GM18951 (cell line): ENCODE results near the gene PCBP3.

Source experiments
- POLR2A ChIP-seq: IDR thresholded peaks from 4 replicates; pipeline ENCODE4 v1.6.1; 2011; ENCODE audit warnings: mild to moderate bottlenecking; ENCODE audit not compliant: insufficient read length, insufficient read depth; ENCODE audit errors: extremely low read depth
- in situ Hi-C: fragments of 300-500 bp; cut with MboI; formaldehyde crosslinking; loops from one replicate; pipeline ENCODE4 v1.12.0; 2022; ENCODE audit warnings: low sequenced_read_pairs, mixed read lengths, inconsistent platforms; ENCODE audit not compliant: unreplicated experiment

PCBP3 gene

GRCh38 chr21:45857761-45858160, 214.2 kb downstream of the PCBP3 start:
- TF ChIP-seq POLR2A = no peak
- in situ Hi-C loops = no loop called here

GRCh38 chr21:45858180-45858579, 214.7 kb downstream of the PCBP3 start:
- in situ Hi-C loops = no loop called here
- TF ChIP-seq POLR2A = no peak

GRCh38 chr21:45859041-45859761, 215.7 kb downstream of the PCBP3 start:
- in situ Hi-C loops = no loop called here
- TF ChIP-seq POLR2A = no peak

- no peak for TF ChIP-seq POLR2A
- in situ Hi-C loops = no loop called here
Measured at GRCh38 chr21:45859762-45860357, 216.3 kb downstream of the PCBP3 start.

GRCh38 chr21:45860493-45861155, 217.1 kb downstream of the PCBP3 start:
- in situ Hi-C loops = no loop called here
- no peak for TF ChIP-seq POLR2A

GRCh38 chr21:45861156-45861870, 217.8 kb downstream of the PCBP3 start:
- in situ Hi-C loops = no loop called here
- no peak for TF ChIP-seq POLR2A

DNA sequence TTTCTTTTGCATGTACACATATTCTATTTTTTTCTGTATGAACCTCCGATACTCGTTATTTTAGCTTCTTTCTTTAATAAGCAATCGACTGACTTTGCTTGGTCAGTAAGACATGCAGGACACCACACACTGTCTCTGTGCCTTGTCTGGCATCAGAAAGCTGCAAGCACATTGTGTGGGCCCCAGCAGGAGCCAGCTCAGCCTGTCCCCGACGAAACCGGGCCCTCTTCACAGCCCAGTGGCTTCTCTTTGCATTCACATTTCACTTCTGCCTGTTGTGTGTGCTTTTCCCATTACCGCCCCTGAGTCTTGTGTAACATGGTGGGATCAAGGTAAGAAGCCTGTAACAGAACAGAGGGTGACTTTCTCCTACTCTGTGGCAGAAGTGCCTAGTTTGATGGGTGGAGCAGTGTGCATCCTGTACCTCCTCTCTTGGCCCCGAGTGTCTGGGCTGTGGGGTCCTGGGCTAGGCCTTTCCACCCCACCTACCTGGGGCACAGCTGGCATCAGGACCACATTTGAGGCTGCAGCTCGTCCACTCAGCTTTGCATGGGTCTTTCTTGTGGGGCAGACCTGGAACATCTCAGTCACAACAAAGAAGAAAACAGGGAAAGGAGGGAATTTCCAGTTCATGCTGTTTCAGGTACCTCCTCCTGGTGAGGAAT, 219.2 kb downstream of the PCBP3 start:
- no peak for TF ChIP-seq POLR2A
- in situ Hi-C loops = no loop called here

DNA sequence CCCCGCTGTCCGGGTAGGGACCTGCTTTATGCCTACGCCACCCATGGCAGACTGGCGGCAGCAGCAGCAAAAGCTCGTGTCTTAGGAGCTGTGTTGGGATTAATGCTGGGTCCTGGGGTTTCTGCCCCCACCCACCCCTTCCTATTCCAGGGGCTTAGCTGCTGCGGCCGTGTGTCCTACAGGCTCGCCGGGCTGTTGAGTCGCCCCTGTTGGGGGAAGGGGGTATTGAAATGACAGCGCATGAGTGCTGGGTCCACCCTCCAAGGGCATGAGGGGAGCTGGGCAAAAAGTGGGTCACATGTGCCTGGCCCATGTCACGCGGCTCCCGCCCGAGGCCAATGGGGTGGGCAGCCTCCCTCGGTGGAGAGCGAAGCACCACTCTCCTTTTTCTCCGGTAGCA, 219.7 kb downstream of the PCBP3 start:
- no peak for TF ChIP-seq POLR2A
- in situ Hi-C loops = no loop called here

GRCh38 chr21:45863751-45864150, 220.2 kb downstream of the PCBP3 start:
- in situ Hi-C loops = no loop called here
- TF ChIP-seq POLR2A = no peak

DNA sequence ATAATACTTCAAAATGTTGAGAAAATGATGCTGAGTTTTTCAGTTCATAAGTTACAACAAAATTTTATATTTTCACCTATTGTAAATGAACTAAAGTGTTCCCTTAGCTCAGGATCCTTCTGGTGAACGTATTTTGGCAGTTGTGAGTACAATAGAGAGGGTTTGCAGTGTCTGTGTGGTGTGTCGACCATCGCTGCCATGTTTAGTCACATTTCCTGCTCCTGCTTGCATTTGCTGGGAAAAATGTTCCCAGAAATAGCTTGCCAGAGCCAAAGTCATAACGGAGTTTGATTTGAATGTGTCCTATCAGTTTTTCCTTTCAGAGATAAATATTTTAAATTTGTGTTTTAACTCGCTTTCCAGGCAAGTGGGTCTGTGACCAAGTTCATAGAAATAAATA, 220.9 kb downstream of the PCBP3 start:
- no peak for TF ChIP-seq POLR2A

DNA sequence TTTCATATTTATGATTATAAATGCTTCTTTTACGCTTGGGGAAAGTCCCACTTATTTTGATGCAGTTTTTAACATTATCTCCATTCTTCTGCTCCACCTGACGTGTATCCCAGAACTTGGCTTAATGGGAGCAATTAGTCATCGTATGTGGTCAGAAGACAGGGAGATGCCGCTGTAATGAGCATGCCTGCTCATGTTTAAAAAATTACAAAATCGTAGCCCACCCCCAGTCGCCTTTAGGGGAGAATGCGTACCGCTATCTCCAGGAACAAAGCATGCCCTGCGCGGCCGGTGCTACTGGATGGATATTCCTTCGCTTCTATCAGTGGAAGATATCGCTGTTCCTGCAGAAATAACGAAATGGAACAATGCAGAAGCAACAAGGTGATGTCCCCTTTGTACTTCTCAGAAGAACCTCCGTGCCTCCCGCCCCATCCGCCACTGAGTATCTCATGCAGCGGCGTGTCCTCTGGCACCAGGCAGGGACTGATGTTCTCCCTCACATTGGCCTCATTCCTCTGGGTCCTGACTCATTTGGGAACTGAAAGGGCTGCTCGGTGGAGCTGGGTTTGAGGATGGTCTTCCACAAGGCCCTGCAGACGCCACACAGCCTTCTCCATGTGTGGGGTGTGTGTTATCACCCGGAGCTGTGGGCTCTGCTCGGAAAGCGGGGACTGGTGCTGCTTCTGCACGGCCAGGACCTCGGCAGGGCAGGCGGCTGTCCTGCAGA, 221.7 kb downstream of the PCBP3 start:
- in situ Hi-C loops = no loop called here

More for the DNA sequence above, 220.9 kb downstream of the PCBP3 start:
- in situ Hi-C loops = no loop called here

DNA sequence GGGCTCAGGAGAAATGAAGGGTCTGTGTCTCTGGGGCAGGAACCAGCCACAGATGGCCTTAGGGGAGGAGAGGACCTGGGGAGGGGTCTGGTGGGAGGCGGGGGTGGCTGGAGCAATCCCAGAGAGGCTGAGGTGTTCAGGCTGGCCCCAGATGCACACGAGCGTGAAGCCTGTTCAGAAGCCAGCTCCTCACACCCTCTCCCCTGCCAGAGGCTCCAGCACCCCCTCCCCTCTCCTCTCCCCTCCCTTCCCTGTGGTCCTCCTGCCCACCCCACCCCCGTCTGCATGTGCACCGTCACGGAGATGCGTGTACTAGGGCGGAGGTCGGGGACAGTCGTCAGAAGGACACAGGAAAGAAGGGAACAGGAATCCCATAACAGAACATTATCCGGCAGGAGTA, 223.0 kb downstream of the PCBP3 start:
- TF ChIP-seq POLR2A = no peak
- in situ Hi-C loops = no loop called here

More for the DNA sequence above, 221.7 kb downstream of the PCBP3 start:
- no peak for TF ChIP-seq POLR2A
